Spinal cord (tissue), 10 donors: ENCODE measurements around the gene KLHL1. TPM values are rescaled to one million over a fixed set of nuclear protein-coding genes. Genes with fewer than 3 reads are reported as not detected.

Experiments used
- DNase-seq, 6 donors: peaks; one replicate each; pipeline versions ENCODE4 v3.0.0 to v3.0.0-alpha.2; 2013 to 2015; ENCODE audit warnings: low spot score in 6 of 6, low read depth in 4 of 6
- H3K27ac ChIP-seq: one replicate; pipeline ENCODE4 v1.5.1; 2013; ENCODE audit warnings: low read depth, low read length, control low read depth
- H3K27me3 ChIP-seq: one replicate; pipeline ENCODE4 v1.6.1; 2013; ENCODE audit warnings: low read length; ENCODE audit not compliant: control insufficient read depth, insufficient read depth
- H3K36me3 ChIP-seq: one replicate; pipeline ENCODE4 v1.6.1; 2013; ENCODE audit warnings: low read length; ENCODE audit not compliant: control insufficient read depth, insufficient read depth
- H3K4me1 ChIP-seq: one replicate; pipeline ENCODE4 v1.6.1; 2013; ENCODE audit warnings: low read length; ENCODE audit not compliant: control insufficient read depth, insufficient read depth
- H3K4me3 ChIP-seq: one replicate; pipeline ENCODE4 v1.5.1; 2013; ENCODE audit warnings: low read depth, low read length, control low read depth
- H3K9me3 ChIP-seq: one replicate; pipeline ENCODE4 v1.6.1; 2013; ENCODE audit warnings: low read length; ENCODE audit not compliant: control insufficient read depth, insufficient read depth
- WGBS: methylation state at CpG from one replicate; pipeline ENCODE4 v1.1.5; 2013; ENCODE audit warnings: missing lambda C conversion rate; ENCODE audit not compliant: insufficient coverage; 5-methylcytosine and 5-hydroxymethylcytosine counted together
- polyA plus RNA-seq, 2 donors: library from polyadenylated mRNA; unstranded; fragments of 120-200 nt; gene quantifications; one replicate each; pipeline ENCODE4 v1.2.1, GENCODE V29; 2013; ENCODE audit not compliant: insufficient read length in 2 of 2
- total RNA-seq, 2 donors: library from RNA; depleted of rRNA in 1 of 2; stranded (reverse); fragments of 120-200 nt in 1 of 2; fragments of >200 nt in 1 of 2; gene quantifications; one replicate each; pipeline versions ENCODE4 v1.2.3 to v1.2.4, GENCODE V29; 2013 to 2014
- donor health status: healthy.

Gene KLHL1
- total and polyA plus RNA-seq, 4 donors: 7.5 to 21.0 (median 9.2) TPM

GRCh38 chr13:69857183-69857821, 250.9 kb downstream of the KLHL1 start:
- no peaks in the 10 kb centered on the region for H3K27me3 ChIP-seq
- no peaks in the 10 kb centered on the region for H3K9me3 ChIP-seq
- DNase-seq: peak in 5 of 6 donors; percentile 6 to 79 (median 12)
- no peaks in the 10 kb centered on the region for H3K4me1 ChIP-seq
- no peak overlapping the region for H3K4me3 ChIP-seq
- H3K27ac ChIP-seq: no peak overlapping the region
- WGBS: 10% methylated on average over 1 of the region's 4 CpGs
- H3K36me3 ChIP-seq: no peaks in the 10 kb centered on the region

- no peak for DNase-seq
- WGBS: 50% methylated on average over 1 of the region's 3 CpGs
- H3K36me3 ChIP-seq: no peaks in the 10 kb centered on the region
- H3K4me1 ChIP-seq: no peaks in the 10 kb centered on the region
- H3K27ac ChIP-seq: no peak overlapping the region
- no peak overlapping the region for H3K4me3 ChIP-seq
- H3K27me3 ChIP-seq: no peaks in the 10 kb centered on the region
- H3K9me3 ChIP-seq: no peaks in the 10 kb centered on the region
Observed at GRCh38 chr13:69856331-69856730, 251.9 kb downstream of the KLHL1 start.

DNA sequence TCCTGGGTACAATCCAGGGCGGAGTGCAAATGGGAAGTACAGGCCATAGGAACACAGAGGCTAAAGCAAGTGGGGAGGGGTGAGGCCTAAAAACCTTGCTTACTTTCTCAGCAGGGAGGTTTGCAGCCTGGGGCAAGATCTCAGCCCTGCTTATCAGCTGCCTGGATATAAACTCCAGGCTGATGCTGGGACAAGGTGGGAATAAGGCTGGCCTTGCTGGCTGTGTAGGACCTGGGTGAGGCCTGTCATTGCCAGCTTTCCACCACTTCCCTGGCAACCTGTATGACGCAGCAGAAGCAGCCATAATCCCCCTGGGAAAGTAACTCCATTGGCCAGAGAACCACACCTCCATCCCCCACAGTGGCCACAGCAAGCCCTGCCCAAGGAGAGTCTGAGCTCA, 279.7 kb downstream of the KLHL1 start:
- Histone ChIP-seq H3K27ac (no peak overlapping the region), H3K27me3 (no peaks in the 10 kb centered on the region)
- WGBS: 90% methylated on average over 2 of the region's 2 CpGs

DNA sequence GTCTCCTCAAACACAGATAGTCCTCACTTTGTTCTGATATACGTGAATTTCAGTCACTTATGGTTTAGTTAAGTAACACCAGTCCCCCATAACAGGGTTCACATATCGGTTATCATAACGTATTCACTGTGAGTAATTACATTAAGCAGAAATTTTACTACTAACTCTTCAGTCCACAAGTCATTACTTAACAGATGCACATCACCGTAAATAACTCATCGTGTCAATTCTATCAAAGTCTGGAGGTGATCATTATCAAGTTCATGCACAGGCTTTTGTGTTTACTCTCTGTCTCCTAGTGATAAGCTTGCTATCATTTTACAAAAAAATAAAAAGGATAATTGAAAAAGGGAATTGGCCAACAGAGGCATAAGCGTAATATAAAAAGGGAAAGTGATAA, 288.1 kb downstream of the KLHL1 start:
- Histone ChIP-seq H3K27ac (no peak overlapping the region), H3K36me3 (no peaks in the 10 kb centered on the region), H3K4me3 (no peak overlapping the region), H3K4me1 (no peaks in the 10 kb centered on the region), H3K27me3 (no peaks in the 10 kb centered on the region), H3K9me3 (no peaks in the 10 kb centered on the region)
- DNase-seq: no peak
- WGBS: 90% methylated on average over 2 of the region's 6 CpGs

More for the DNA sequence above, 279.7 kb downstream of the KLHL1 start:
- Histone ChIP-seq H3K4me3 (no peak overlapping the region), H3K4me1 (no peaks in the 10 kb centered on the region), H3K9me3 (no peaks in the 10 kb centered on the region), H3K36me3 (no peaks in the 10 kb centered on the region)
- no peak for DNase-seq

GRCh38 chr13:69817333-69817869, 290.9 kb downstream of the KLHL1 start:
- peak in 1 of 6 donors; percentile 42 for DNase-seq
- Histone ChIP-seq H3K36me3 (no peaks in the 10 kb centered on the region), H3K4me1 (no peaks in the 10 kb centered on the region), H3K27ac (no peak overlapping the region), H3K4me3 (no peak overlapping the region), H3K9me3 (peaks cover 2% of the 10 kb centered on the region), H3K27me3 (no peaks in the 10 kb centered on the region)

DNA sequence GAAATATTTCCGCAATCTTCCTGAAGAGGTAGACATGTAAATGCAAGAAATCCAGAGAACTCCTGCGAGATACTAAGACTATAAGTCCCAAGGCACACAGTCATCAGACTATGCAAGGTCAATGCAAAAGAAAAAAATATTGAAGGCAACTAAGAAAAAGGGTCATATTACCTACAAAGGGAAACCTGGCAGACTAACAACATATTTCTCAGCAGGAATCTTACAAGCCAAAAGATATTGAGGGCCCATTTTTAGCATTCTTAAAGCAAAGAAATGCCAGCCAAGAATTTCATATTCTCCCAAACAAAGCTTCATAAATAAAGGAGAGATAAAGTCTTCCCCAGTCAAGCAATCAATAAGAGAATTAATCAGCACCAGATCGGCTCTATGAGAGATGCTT, 299.1 kb downstream of the KLHL1 start:
- no peaks in the 10 kb centered on the region for H3K27me3 ChIP-seq
- peaks cover 2% of the 10 kb centered on the region for H3K9me3 ChIP-seq
- WGBS: no CpG with 5 or more reads among the region's 3 CpGs
- no peak for DNase-seq
- no peak overlapping the region for H3K27ac ChIP-seq
- H3K4me3 ChIP-seq: no peak overlapping the region
- no peaks in the 10 kb centered on the region for H3K36me3 ChIP-seq
- no peaks in the 10 kb centered on the region for H3K4me1 ChIP-seq

DNA sequence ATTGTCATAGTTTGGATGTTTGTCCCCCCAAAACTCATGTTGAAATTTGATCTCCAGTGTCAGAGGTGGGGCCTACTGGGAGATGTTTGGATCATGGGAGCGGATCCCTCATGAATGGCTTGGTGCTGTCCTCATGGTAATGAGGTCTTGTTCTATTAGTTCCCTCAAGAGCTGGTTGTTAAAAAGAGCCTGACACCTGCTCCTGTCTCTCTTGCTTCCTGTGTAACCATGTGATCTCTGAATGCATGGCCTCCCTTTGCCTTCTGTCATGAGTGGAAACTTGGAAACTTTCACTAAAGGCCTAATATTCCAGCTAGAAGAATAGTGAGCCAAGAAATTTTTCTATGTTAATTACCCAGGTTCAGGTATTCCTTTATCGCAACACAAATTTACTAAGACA, 312.0 kb downstream of the KLHL1 start:
- Histone ChIP-seq H3K27me3 (no peaks in the 10 kb centered on the region), H3K36me3 (no peaks in the 10 kb centered on the region), H3K4me3 (no peak overlapping the region), H3K27ac (no peak overlapping the region), H3K4me1 (no peaks in the 10 kb centered on the region), H3K9me3 (no peaks in the 10 kb centered on the region)
- no peak for DNase-seq
- no CpG with 5 or more reads among the region's 2 CpGs for WGBS

DNA sequence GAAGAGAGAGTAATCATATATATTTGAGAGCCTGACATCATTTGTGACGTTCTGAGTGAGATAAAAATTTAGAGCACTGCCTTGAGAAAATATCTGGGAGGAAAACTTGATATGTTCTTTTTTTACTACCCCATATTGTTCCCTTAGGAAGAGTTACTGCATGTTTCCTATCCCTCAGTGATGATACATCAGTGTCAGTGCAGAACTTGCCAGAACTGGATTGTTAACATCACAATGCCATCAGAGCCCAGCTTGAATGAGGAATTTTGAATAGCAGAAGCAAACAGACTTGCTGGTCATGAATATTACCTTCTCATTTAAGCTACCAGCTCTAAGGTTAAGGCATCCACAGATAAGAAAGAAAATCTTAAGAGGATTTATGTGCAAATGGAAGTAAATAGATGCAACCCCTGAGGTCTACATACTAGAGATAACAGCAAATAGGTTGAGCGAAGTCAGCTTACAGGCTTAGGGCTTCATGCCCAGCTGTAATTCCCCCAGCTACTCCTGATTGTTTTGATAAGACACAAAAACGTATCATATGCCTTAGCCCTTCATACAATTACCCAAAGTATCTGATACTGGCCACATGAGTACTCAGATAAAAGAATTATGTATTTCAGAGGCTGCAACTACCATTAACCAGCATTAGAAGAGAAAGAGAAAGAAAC, 314.3 kb downstream of the KLHL1 start:
- no peaks in the 10 kb centered on the region for H3K9me3 ChIP-seq
- no peaks in the 10 kb centered on the region for H3K36me3 ChIP-seq
- no peak overlapping the region for H3K4me3 ChIP-seq
- WGBS: no CpG with 5 or more reads among the region's 3 CpGs
- no peak overlapping the region for H3K27ac ChIP-seq
- no peaks in the 10 kb centered on the region for H3K27me3 ChIP-seq
- DNase-seq: peak in 1 of 6 donors; percentile 54
- H3K4me1 ChIP-seq: no peaks in the 10 kb centered on the region

GRCh38 chr13:69776937-69777336, 331.3 kb downstream of the KLHL1 start:
- WGBS: 94% methylated on average over 3 of the region's 4 CpGs
- H3K36me3 ChIP-seq: no peaks in the 10 kb centered on the region
- DNase-seq: no peak
- no peaks in the 10 kb centered on the region for H3K4me1 ChIP-seq
- H3K27me3 ChIP-seq: no peaks in the 10 kb centered on the region
- H3K9me3 ChIP-seq: no peaks in the 10 kb centered on the region
- no peak overlapping the region for H3K27ac ChIP-seq
- H3K4me3 ChIP-seq: no peak overlapping the region

GRCh38 chr13:69769608-69770007, 338.6 kb downstream of the KLHL1 start:
- 69% methylated on average over 1 of the region's 3 CpGs for WGBS
- Histone ChIP-seq H3K4me1 (no peaks in the 10 kb centered on the region), H3K27ac (no peak overlapping the region), H3K27me3 (no peaks in the 10 kb centered on the region), H3K9me3 (peaks cover 4% of the 10 kb centered on the region), H3K36me3 (no peaks in the 10 kb centered on the region), H3K4me3 (no peak overlapping the region)
- no peak for DNase-seq
